ENCODE results near the gene PDF. TPM values are rescaled to one million over a fixed set of nuclear protein-coding genes. Genes with fewer than 3 reads are reported as not detected.

Gene PDF
- total and polyA plus RNA-seq, 7 donors, result 6.5 to 18.6 (median 10.5) TPM; not detected in 1

- no peak for DNase-seq
- Histone ChIP-seq H3K4me3 (no peak overlapping the region), H3K4me1 (peaks cover 0 to 9% (median 7%) of the 10 kb centered on the region in 4 donors), H3K9me3 (no peaks in the 10 kb centered on the region), H3K36me3 (peaks cover 0 to 20% (median 0%) of the 10 kb centered on the region in 4 donors), H3K27me3 (no peaks in the 10 kb centered on the region), H3K27ac (no peak overlapping the region)
- intact Hi-C loops (cut with DNase I), result no loop called here
- TF ChIP-seq POLR2A (IDR thresholded peaks at IDR 0.05), result no peak
- WGBS, 2 donors, result 78 to 89% methylated on average over 1 of the region's 1 CpG
Measured at GRCh38 chr16:69307091-69307490, 23.3 kb downstream of the PDF start.

GRCh38 chr16:69306031-69306430 is 24.4 kb downstream of the PDF start:
- no peak for TF ChIP-seq CTCF (IDR thresholded peaks at IDR 0.05)
- TF ChIP-seq EP300 (IDR thresholded peaks at IDR 0.05), result no peak
- TF ChIP-seq POLR2AphosphoS5 (IDR thresholded peaks at IDR 0.05), result no peak
- TF ChIP-seq POLR2A (IDR thresholded peaks at IDR 0.05), result no peak
- H3K27me3 ChIP-seq, result no peaks in the 10 kb centered on the region
- H3K4me1 ChIP-seq, result peaks cover 0 to 6% (median 4%) of the 10 kb centered on the region in 4 donors
- intact Hi-C loops (cut with DNase I), result no loop called here
- DNase-seq, result no peak
- peaks cover 0 to 28% (median 1%) of the 10 kb centered on the region in 4 donors for H3K36me3 ChIP-seq
- WGBS, 2 donors, result 86 to 90% methylated on average over 1 of the region's 1 CpG
- H3K4me3 ChIP-seq, result no peak overlapping the region
- no peak overlapping the region for H3K27ac ChIP-seq
- no peaks in the 10 kb centered on the region for H3K9me3 ChIP-seq

GRCh38 chr16:69302301-69302700 is 28.1 kb downstream of the PDF start:
- H3K27ac ChIP-seq, result no peak overlapping the region
- peaks cover 0 to 52% (median 6%) of the 10 kb centered on the region in 4 donors for H3K36me3 ChIP-seq
- 95% methylated on average over 4 of the region's 4 CpGs for WGBS, 2 donors
- H3K4me3 ChIP-seq, result no peak overlapping the region
- TF ChIP-seq EP300 (IDR thresholded peaks at IDR 0.05) (no peak), POLR2A (IDR thresholded peaks at IDR 0.05) (no peak), POLR2AphosphoS5 (IDR thresholded peaks at IDR 0.05) (no peak), CTCF (IDR thresholded peaks at IDR 0.05) (no peak)
- H3K27me3 ChIP-seq, result no peaks in the 10 kb centered on the region
- no peaks in the 10 kb centered on the region for H3K9me3 ChIP-seq
- intact Hi-C loops (cut with DNase I), result no loop called here
- DNase-seq, result no peak
- H3K4me1 ChIP-seq, result no peaks in the 10 kb centered on the region

GRCh38 chr16:69301861-69302260 is 28.5 kb downstream of the PDF start:
- TF ChIP-seq POLR2AphosphoS5 (IDR thresholded peaks at IDR 0.05), result no peak
- TF ChIP-seq POLR2A (IDR thresholded peaks at IDR 0.05), result no peak
- TF ChIP-seq EP300 (IDR thresholded peaks at IDR 0.05), result no peak
- no peak for TF ChIP-seq CTCF (IDR thresholded peaks at IDR 0.05)

GRCh38 chr16:69301187-69301586 is 29.2 kb downstream of the PDF start:
- Histone ChIP-seq H3K4me1 (no peaks in the 10 kb centered on the region), H3K36me3 (peaks cover 0 to 52% (median 6%) of the 10 kb centered on the region in 4 donors), H3K27ac (no peak overlapping the region), H3K27me3 (no peaks in the 10 kb centered on the region), H3K9me3 (no peaks in the 10 kb centered on the region), H3K4me3 (no peak overlapping the region)
- intact Hi-C loops (cut with DNase I), result no loop called here
- no peak for DNase-seq
- WGBS, 2 donors, result 61 to 71% methylated on average over 1 of the region's 1 CpG
- TF ChIP-seq CTCF (IDR thresholded peaks at IDR 0.05), result no peak

More at GRCh38 chr16:69301861-69302260, 28.5 kb downstream of the PDF start:
- Histone ChIP-seq H3K9me3 (no peaks in the 10 kb centered on the region), H3K27ac (no peak overlapping the region), H3K27me3 (no peaks in the 10 kb centered on the region), H3K4me1 (no peaks in the 10 kb centered on the region), H3K4me3 (no peak overlapping the region), H3K36me3 (peaks cover 0 to 52% (median 6%) of the 10 kb centered on the region in 4 donors)
- 94 to 97% methylated on average over 4 of the region's 4 CpGs for WGBS, 2 donors
- DNase-seq, result no peak
- intact Hi-C loops (cut with DNase I), result no loop called here

Data from sigmoid colon (tissue), 7 donors.